ENCODE results near the gene CCNB1.

DNA sequence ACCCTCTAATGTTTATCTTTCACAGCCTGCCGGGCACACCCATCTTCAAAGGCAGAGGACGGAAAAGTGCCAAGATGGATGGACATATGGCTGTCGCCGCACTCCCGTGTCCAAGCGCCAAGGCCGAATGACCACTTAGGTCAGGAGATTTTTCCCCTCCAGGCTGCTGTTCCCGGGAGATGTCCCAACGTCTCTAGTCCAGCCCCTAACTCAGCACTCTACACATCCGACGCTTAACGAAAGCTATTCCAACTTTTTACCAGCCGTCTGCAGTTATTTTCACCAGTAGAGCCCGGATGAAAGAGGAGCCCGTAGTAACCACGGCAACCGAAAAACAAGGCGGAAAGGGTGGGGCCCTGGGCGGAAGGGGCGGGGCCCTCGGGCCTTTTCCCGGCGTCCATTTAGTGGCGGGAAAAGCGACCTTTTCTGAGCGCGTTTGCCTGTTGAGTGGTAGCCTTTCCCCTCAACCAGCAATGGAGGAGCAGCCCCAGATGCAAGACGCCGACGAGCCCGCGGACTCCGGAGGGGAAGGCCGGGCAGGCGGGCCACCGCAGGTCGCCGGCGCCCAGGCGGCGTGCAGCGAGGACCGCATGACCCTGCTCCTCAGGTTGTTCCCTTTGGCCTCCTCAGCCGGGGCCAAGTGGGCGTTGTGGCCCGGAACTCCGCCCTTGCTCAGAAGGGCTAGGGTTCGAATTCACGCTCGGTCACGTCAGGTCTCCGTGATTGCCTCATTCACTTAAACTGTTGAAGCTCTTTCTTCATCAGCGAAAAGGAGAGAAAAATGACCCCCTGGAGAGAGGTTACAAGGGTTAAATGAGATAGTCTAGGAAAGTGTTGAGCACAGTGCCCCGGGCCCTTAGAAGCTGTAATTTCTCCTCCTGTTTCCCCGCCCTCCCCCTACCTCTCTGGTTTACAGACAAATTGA, 22.5 kb downstream of the CCNB1 start, which contains the start of gene CENPH:
- no peak for TF ChIP-seq CTCF (IDR thresholded peaks at IDR 0.05)
- TF ChIP-seq POLR2A (IDR thresholded peaks at IDR 0.05), result peak in 1 of 2 donors; percentile 30

Measured in adrenal gland (tissue), 5 donors.